GM23338 (cell line): ENCODE data around the gene REPS1. TPM values are rescaled to one million over a fixed set of nuclear protein-coding genes. Genes with fewer than 3 reads are reported as not detected.

Experiments
- ATAC-seq: fragments of 200-7000 bp; cut with Tn5 transposase; 3 replicates; pipeline ENCODE4 v1.9.1; 2020
- DNase-seq: peaks from one replicate; pipeline ENCODE4 v3.0.0-alpha.2; 2015; ENCODE audit warnings: low spot score
- H2AFZ ChIP-seq: fragments of 200-600 bp; sonication (generic); 2 replicates; pipeline ENCODE4 v1.8.0; 2016; ENCODE audit warnings: antibody characterized with exemption, mild to moderate bottlenecking, moderate library complexity
- H3F3A ChIP-seq: fragments of 200-600 bp; sonication (generic); replicated peaks from 2 replicates; pipeline ENCODE4 v1.8.0; 2017; ENCODE audit warnings: antibody characterized with exemption, mixed run types, low read depth
- H3K27ac ChIP-seq: fragments of 200-600 bp; sonication (generic); 2 replicates; pipeline ENCODE4 v1.6.1; 2016; ENCODE audit warnings: low read depth
- H3K27me3 ChIP-seq: fragments of 200-600 bp; sonication (generic); 2 replicates; pipeline ENCODE4 v1.8.0; 2016; ENCODE audit warnings: mild to moderate bottlenecking, mixed run types, moderate library complexity; ENCODE audit not compliant: insufficient read depth
- H3K36me3 ChIP-seq: fragments of 200-600 bp; sonication (generic); 2 replicates; pipeline ENCODE4 v1.8.0; 2016; ENCODE audit warnings: mild to moderate bottlenecking; ENCODE audit not compliant: insufficient read depth
- H3K4me1 ChIP-seq: fragments of 200-600 bp; sonication (generic); 2 replicates; pipeline ENCODE4 v1.8.0; 2016; ENCODE audit warnings: mild to moderate bottlenecking, moderate library complexity; ENCODE audit not compliant: insufficient read depth
- H3K4me2 ChIP-seq: fragments of 200-600 bp; sonication (generic); 2 replicates; pipeline ENCODE4 v1.7.1; 2017; ENCODE audit warnings: mixed run types
- H3K4me3 ChIP-seq: fragments of 200-600 bp; sonication (generic); 2 replicates; pipeline ENCODE4 v1.6.1; 2016; ENCODE audit warnings: mixed run types
- H3K79me2 ChIP-seq: fragments of 200-600 bp; sonication (generic); replicated peaks from 2 replicates; pipeline ENCODE4 v1.8.0; 2017; ENCODE audit warnings: mild to moderate bottlenecking; ENCODE audit not compliant: insufficient read depth
- H3K9me2 ChIP-seq: fragments of 200-600 bp; sonication (generic); 2 replicates; pipeline ENCODE4 v1.8.0; 2017; ENCODE audit not compliant: insufficient read depth
- H4K20me1 ChIP-seq: fragments of 200-600 bp; sonication (generic); replicated peaks from 2 replicates; pipeline ENCODE4 v1.8.0; 2017; ENCODE audit warnings: mild to moderate bottlenecking; ENCODE audit not compliant: insufficient read depth
- H3K27ac Mint-ChIP-seq: 2 replicates; pipeline ENCODE4 v1.8.0; 2020; ENCODE audit warnings: inconsistent platforms, mild to moderate bottlenecking, moderate library complexity, mixed read lengths
- H3K27me3 Mint-ChIP-seq: 3 replicates; pipeline ENCODE4 v1.8.0; 2022; ENCODE audit warnings: low read depth, mild to moderate bottlenecking, moderate library complexity, mixed read lengths, inconsistent platforms; ENCODE audit not compliant: insufficient read depth, poor library complexity
- H3K36me3 Mint-ChIP-seq: 3 replicates; pipeline ENCODE4 v1.8.0; 2021; ENCODE audit warnings: low read depth, mild to moderate bottlenecking, inconsistent platforms, moderate library complexity, mixed read lengths
- H3K4me1 Mint-ChIP-seq: 3 replicates; pipeline ENCODE4 v1.8.0; 2020; ENCODE audit warnings: mild to moderate bottlenecking, inconsistent platforms, mixed read lengths
- H3K4me3 Mint-ChIP-seq: 3 replicates; pipeline ENCODE4 v1.8.0; 2021; ENCODE audit warnings: moderate library complexity, mild to moderate bottlenecking, inconsistent platforms, mixed read lengths
- H3K9me3 Mint-ChIP-seq: 3 replicates; pipeline ENCODE4 v1.8.0; 2020; ENCODE audit warnings: moderate library complexity, mild to moderate bottlenecking, inconsistent platforms, mixed read lengths
- CREB1 ChIP-seq: fragments of 250-450 bp; sonication (Bioruptor Pico); IDR thresholded peaks from 2 replicates; pipeline ENCODE4 v1.5.0; 2020; ENCODE audit warnings: low read depth, mild to moderate bottlenecking, moderate library complexity
- ETS1 ChIP-seq: IDR thresholded peaks from 2 replicates; pipeline ENCODE4 v1.6.1; 2016; ENCODE audit warnings: antibody characterized with exemption
- EZH2 ChIP-seq: fragments of 200-600 bp; sonication (generic); IDR thresholded peaks from one replicate; pipeline ENCODE4 v1.8.0; 2017; ENCODE audit warnings: antibody characterized with exemption, mild to moderate bottlenecking, low read depth; ENCODE audit not compliant: unreplicated experiment
- EZH2phosphoT487 ChIP-seq: fragments of 200-600 bp; sonication (generic); IDR thresholded peaks from one replicate; pipeline ENCODE4 v1.8.1; 2018; ENCODE audit warnings: antibody characterized with exemption; ENCODE audit not compliant: unreplicated experiment
- JUNB ChIP-seq: IDR thresholded peaks from one replicate; pipeline ENCODE4 v1.6.1; 2016; ENCODE audit warnings: antibody characterized with exemption; ENCODE audit not compliant: unreplicated experiment
- NANOG ChIP-seq: IDR thresholded peaks from 2 replicates; pipeline ENCODE4 v1.6.1; 2016; ENCODE audit warnings: antibody characterized with exemption, borderline replicate concordance
- POLR2AphosphoS5 ChIP-seq: IDR thresholded peaks from 2 replicates; pipeline ENCODE4 v1.6.1; 2016; ENCODE audit warnings: antibody characterized with exemption, low read depth
- STAT1 ChIP-seq: IDR thresholded peaks from one replicate; pipeline ENCODE4 v1.6.1; 2016; ENCODE audit warnings: antibody characterized with exemption; ENCODE audit not compliant: unreplicated experiment
- ZNF114 ChIP-seq: fragments of 250-450 bp; sonication (Bioruptor Pico); IDR thresholded peaks from 2 replicates; pipeline ENCODE4 v1.5.0; 2020; ENCODE audit warnings: mild to moderate bottlenecking, moderate library complexity
- ZNF331 ChIP-seq: fragments of 250-450 bp; sonication (Bioruptor Pico); IDR thresholded peaks from 2 replicates; pipeline ENCODE4 v1.5.0; 2020; ENCODE audit warnings: low read depth, mild to moderate bottlenecking, moderate library complexity
- ZNF462 ChIP-seq: fragments of 250-450 bp; sonication (Bioruptor Pico); IDR thresholded peaks from 2 replicates; pipeline ENCODE4 v1.5.0; 2020; ENCODE audit warnings: mild to moderate bottlenecking, moderate library complexity
- polyA plus RNA-seq: library from polyadenylated mRNA; unstranded; fragments of >200 nt; fragmentation: Nextera tagmentation; extraction: Ambion mirVana; gene quantifications from 2 replicates; pipeline ENCODE4 v1.2.1, GENCODE V29; 2016
- total RNA-seq: library from RNA; depleted of rRNA; stranded (reverse); fragments of >200 nt; shearing (Covaris generic); gene quantifications from 2 replicates; pipeline ENCODE4 v1.2.3, GENCODE V29; 2014
- TF ChIP-seq, protein P1 (sequence below): IDR thresholded peaks from one replicate; pipeline ENCODE4 v1.6.1; 2018; ENCODE audit warnings: antibody characterized with exemption; ENCODE audit not compliant: unreplicated experiment
- TF ChIP-seq, protein P2 (sequence below), 2 experiments: fragments of 200-600 bp in 1 of 2; sonication (generic) in 1 of 2; conservative IDR thresholded peaks; 2 replicates each; pipeline versions ENCODE4 v1.5.1 to v1.6.1; 2016 to 2017; ENCODE audit warnings: antibody characterized with exemption in 2 of 2, low read depth in 2 of 2, mild to moderate bottlenecking in 2 of 2, moderate library complexity in 1 of 2

The REPS1 gene
- total and polyA plus RNA-seq, 2 experiments from 2014 or later = 46.0 to 65.7 TPM

DNA sequence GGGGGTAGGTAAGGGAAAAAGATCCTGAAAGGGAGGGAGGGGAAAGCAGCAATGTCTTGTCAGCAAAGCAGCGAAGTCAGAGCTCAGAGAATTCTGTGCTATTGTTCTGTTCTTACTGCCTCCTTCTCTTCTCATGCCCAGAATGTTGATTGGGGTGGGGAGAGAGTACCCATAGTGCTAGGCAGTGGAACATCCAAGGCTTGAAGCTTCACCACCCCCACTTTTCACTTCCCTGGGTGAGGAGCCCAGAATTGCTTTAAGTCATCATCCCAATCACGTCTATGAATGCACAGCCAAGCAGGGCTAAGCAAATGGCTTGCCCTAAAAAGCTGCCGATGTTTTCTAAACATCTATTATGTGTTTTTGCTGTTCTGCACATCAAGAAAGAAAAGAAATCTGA is 16.5 kb downstream of the REPS1 start:
- peaks cover 2% of the 10 kb centered on the region for H3K27me3 Mint-ChIP-seq
- Histone ChIP-seq H3F3A (no peaks in the 10 kb centered on the region), H3K4me3 (peak overlapping the region; percentile 25), H3K79me2 (peaks cover 100% of the 10 kb centered on the region), H3K27me3 (no peaks in the 10 kb centered on the region), H3K36me3 (no peaks in the 10 kb centered on the region), H3K4me1 (peaks cover 62% of the 10 kb centered on the region), H4K20me1 (peaks cover 7% of the 10 kb centered on the region; the same call in 1 of the 2 replicates), H3K4me2 (peak overlapping the region; percentile 35), H3K27ac (peak overlapping the region; percentile 77; the same call in 1 of the 2 replicates), H2AFZ (no peak overlapping the region), H3K9me2 (no peaks in the 10 kb centered on the region)
- peaks cover 66% of the 10 kb centered on the region for H3K4me1 Mint-ChIP-seq
- H3K9me3 Mint-ChIP-seq = no peaks in the 10 kb centered on the region
- H3K27ac Mint-ChIP-seq = peak overlapping the region; percentile 75
- DNase-seq = peak; percentile 57
- H3K4me3 Mint-ChIP-seq = peak overlapping the region; percentile 20; the same call in 2 of the 3 replicates
- peak; percentile 84 for ATAC-seq
- no peak for TF ChIP-seq STAT1
- no peak for TF ChIP-seq ZNF331 (CRISPR knock-in tag)
- TF ChIP-seq ETS1 = no peak
- no peak for TF ChIP-seq POLR2AphosphoS5
- no peak for TF ChIP-seq EZH2
- TF ChIP-seq CREB1 (CRISPR knock-in tag) = no peak
- TF ChIP-seq NANOG = no peak
- TF ChIP-seq ZNF462 = no peak
- TF ChIP-seq EZH2phosphoT487 = no peak
- TF ChIP-seq, protein P1, sequence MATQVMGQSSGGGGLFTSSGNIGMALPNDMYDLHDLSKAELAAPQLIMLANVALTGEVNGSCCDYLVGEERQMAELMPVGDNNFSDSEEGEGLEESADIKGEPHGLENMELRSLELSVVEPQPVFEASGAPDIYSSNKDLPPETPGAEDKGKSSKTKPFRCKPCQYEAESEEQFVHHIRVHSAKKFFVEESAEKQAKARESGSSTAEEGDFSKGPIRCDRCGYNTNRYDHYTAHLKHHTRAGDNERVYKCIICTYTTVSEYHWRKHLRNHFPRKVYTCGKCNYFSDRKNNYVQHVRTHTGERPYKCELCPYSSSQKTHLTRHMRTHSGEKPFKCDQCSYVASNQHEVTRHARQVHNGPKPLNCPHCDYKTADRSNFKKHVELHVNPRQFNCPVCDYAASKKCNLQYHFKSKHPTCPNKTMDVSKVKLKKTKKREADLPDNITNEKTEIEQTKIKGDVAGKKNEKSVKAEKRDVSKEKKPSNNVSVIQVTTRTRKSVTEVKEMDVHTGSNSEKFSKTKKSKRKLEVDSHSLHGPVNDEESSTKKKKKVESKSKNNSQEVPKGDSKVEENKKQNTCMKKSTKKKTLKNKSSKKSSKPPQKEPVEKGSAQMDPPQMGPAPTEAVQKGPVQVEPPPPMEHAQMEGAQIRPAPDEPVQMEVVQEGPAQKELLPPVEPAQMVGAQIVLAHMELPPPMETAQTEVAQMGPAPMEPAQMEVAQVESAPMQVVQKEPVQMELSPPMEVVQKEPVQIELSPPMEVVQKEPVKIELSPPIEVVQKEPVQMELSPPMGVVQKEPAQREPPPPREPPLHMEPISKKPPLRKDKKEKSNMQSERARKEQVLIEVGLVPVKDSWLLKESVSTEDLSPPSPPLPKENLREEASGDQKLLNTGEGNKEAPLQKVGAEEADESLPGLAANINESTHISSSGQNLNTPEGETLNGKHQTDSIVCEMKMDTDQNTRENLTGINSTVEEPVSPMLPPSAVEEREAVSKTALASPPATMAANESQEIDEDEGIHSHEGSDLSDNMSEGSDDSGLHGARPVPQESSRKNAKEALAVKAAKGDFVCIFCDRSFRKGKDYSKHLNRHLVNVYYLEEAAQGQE = no peak
- TF ChIP-seq, protein P2, sequence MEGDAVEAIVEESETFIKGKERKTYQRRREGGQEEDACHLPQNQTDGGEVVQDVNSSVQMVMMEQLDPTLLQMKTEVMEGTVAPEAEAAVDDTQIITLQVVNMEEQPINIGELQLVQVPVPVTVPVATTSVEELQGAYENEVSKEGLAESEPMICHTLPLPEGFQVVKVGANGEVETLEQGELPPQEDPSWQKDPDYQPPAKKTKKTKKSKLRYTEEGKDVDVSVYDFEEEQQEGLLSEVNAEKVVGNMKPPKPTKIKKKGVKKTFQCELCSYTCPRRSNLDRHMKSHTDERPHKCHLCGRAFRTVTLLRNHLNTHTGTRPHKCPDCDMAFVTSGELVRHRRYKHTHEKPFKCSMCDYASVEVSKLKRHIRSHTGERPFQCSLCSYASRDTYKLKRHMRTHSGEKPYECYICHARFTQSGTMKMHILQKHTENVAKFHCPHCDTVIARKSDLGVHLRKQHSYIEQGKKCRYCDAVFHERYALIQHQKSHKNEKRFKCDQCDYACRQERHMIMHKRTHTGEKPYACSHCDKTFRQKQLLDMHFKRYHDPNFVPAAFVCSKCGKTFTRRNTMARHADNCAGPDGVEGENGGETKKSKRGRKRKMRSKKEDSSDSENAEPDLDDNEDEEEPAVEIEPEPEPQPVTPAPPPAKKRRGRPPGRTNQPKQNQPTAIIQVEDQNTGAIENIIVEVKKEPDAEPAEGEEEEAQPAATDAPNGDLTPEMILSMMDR (conservative IDR thresholded peaks at IDR 0.05; ENCODE audit: low read depth in 2 of 2) = no peak
- no peak for TF ChIP-seq ZNF114 (CRISPR knock-in tag)
- TF ChIP-seq JUNB = no peak
- no peaks in the 10 kb centered on the region for H3K36me3 Mint-ChIP-seq
